IMR-90 (cell line): Measurements from ENCODE around the gene GOLGA1. TPM values are rescaled to one million over a fixed set of nuclear protein-coding genes. Genes with fewer than 3 reads are reported as not detected.

Experiments used
- ATAC-seq: fragments of 200-7000 bp; cut with Tn5 transposase; 2 replicates; pipeline ENCODE4 v1.9.1; 2020; ENCODE audit warnings: low read depth, mild to moderate bottlenecking, moderate library complexity
- BruUV-seq: library from RNA; stranded (reverse); fragments of 400-500 nt; replicated peaks from 2 replicates; lab custom pipeline; 2021; lab: Mats Ljungman, UMichigan
- CTCF ChIA-PET: fragments of 300-600 bp; formaldehyde crosslinking; extraction: SDS; loops from one replicate; lab custom pipeline; 2021; ENCODE audit warnings: antibody characterized with exemption; lab: Yijun Ruan, JAX
- POLR2A ChIA-PET: fragments of 300-600 bp; sonication (Branson Sonifier 250); formaldehyde crosslinking; loops from one replicate; lab custom pipeline; 2022; ENCODE audit warnings: antibody characterized with exemption; ENCODE audit not compliant: unreplicated experiment; lab: Charles Lee
- DNase-seq: peaks from one replicate; pipeline ENCODE4 v3.0.0; 2013
- H2AFZ ChIP-seq: replicated peaks from 2 replicates; pipeline ENCODE3; 2013; ENCODE audit warnings: low read length, mild to moderate bottlenecking; ENCODE audit not compliant: poor library complexity
- H2AK5ac ChIP-seq: 2 replicates; pipeline ENCODE4 v1.6.1; 2013; ENCODE audit warnings: low read depth, low read length, inconsistent platforms
- H2AK9ac ChIP-seq: replicated peaks from 2 replicates; pipeline ENCODE3; 2013; ENCODE audit warnings: mild to moderate bottlenecking, low read depth, low read length, moderate library complexity; ENCODE audit not compliant: poor library complexity
- H2BK120ac ChIP-seq: 2 replicates; pipeline ENCODE4 v1.6.1; 2013; ENCODE audit warnings: low read depth, low read length, inconsistent platforms
- H2BK15ac ChIP-seq: 3 replicates; pipeline ENCODE4 v1.6.1; 2013; ENCODE audit warnings: low read depth, low read length, inconsistent platforms
- H2BK20ac ChIP-seq: 2 replicates; pipeline ENCODE4 v1.6.1; 2013; ENCODE audit warnings: low read depth, mild to moderate bottlenecking, inconsistent platforms, low read length, moderate library complexity
- H2BK5ac ChIP-seq: 2 replicates; pipeline ENCODE4 v1.6.1; 2013; ENCODE audit warnings: mild to moderate bottlenecking, low read depth, low read length, inconsistent platforms; ENCODE audit not compliant: poor library complexity, severe bottlenecking
- H3K14ac ChIP-seq: replicated peaks from 2 replicates; pipeline ENCODE4 v1.6.1; 2013; ENCODE audit warnings: low read depth, low read length, inconsistent platforms
- H3K18ac ChIP-seq: 2 replicates; pipeline ENCODE4 v1.6.1; 2013; ENCODE audit warnings: low read depth, low read length, control low read depth
- H3K23ac ChIP-seq: 2 replicates; pipeline ENCODE4 v1.6.1; 2013; ENCODE audit warnings: low read depth, low read length, inconsistent platforms
- H3K27ac ChIP-seq: 2 replicates; pipeline ENCODE4 v1.5.1; 2013; ENCODE audit warnings: mild to moderate bottlenecking, control low read depth, low read length; ENCODE audit not compliant: insufficient read depth
- H3K27me3 ChIP-seq: 2 replicates; pipeline ENCODE4 v1.6.1; 2013; ENCODE audit warnings: low read length; ENCODE audit not compliant: control insufficient read depth, insufficient read depth
- H3K36me3 ChIP-seq: 2 replicates; pipeline ENCODE4 v1.6.1; 2013; ENCODE audit warnings: low read length, mixed read lengths; ENCODE audit not compliant: control insufficient read depth, insufficient read depth
- H3K4ac ChIP-seq: 2 replicates; pipeline ENCODE4 v1.6.1; 2013; ENCODE audit warnings: low read depth, low read length, inconsistent platforms
- H3K4me1 ChIP-seq: 2 replicates; pipeline ENCODE4 v1.6.1; 2013; ENCODE audit warnings: low read length, mixed read lengths; ENCODE audit not compliant: control insufficient read depth, insufficient read depth
- H3K4me2 ChIP-seq: 2 replicates; pipeline ENCODE4 v1.6.1; 2013; ENCODE audit warnings: low read depth, mild to moderate bottlenecking, control low read depth, low read length, moderate library complexity
- H3K4me3 ChIP-seq: 2 replicates; pipeline ENCODE4 v1.5.1; 2013; ENCODE audit warnings: low read depth, mild to moderate bottlenecking, control low read depth, low read length, moderate library complexity; ENCODE audit not compliant: insufficient read depth
- H3K56ac ChIP-seq: 2 replicates; pipeline ENCODE4 v1.6.1; 2013; ENCODE audit warnings: low read length, inconsistent platforms; ENCODE audit not compliant: insufficient read depth; ENCODE audit errors: extremely low read depth
- H3K79me1 ChIP-seq, 2 experiments: 2 replicates each; pipeline ENCODE4 v1.6.1; 2013; ENCODE audit warnings: low read length in 2 of 2, inconsistent platforms in 1 of 2, low read depth in 1 of 2
- H3K9ac ChIP-seq: 2 replicates; pipeline ENCODE4 v1.6.1; 2013; ENCODE audit warnings: low read depth, low read length, control low read depth
- H3K9me1 ChIP-seq: 2 replicates; pipeline ENCODE4 v1.6.1; 2013; ENCODE audit warnings: low read length, inconsistent platforms; ENCODE audit not compliant: insufficient read depth
- H3K9me3 ChIP-seq: 2 replicates; pipeline ENCODE4 v1.6.1; 2013; ENCODE audit warnings: low read length; ENCODE audit not compliant: control insufficient read depth, insufficient read depth
- H4K20me1 ChIP-seq: 2 replicates; pipeline ENCODE4 v1.6.1; 2013; ENCODE audit warnings: low read length, inconsistent platforms; ENCODE audit not compliant: insufficient read depth
- H4K5ac ChIP-seq: 2 replicates; pipeline ENCODE4 v1.6.1; 2013; ENCODE audit warnings: mild to moderate bottlenecking, low read depth, low read length, control low read depth
- H4K8ac ChIP-seq, 2 experiments: 2 replicates each; pipeline ENCODE4 v1.6.1; 2013; ENCODE audit warnings: low read depth in 2 of 2, low read length in 2 of 2, control low read depth in 1 of 2, inconsistent platforms in 1 of 2
- H4K91ac ChIP-seq: 2 replicates; pipeline ENCODE4 v1.6.1; 2013; ENCODE audit warnings: low read depth, low read length, inconsistent platforms; ENCODE audit not compliant: insufficient read depth
- BHLHE40 ChIP-seq: fragments of 150-350 bp; IDR thresholded peaks from 2 replicates; pipeline ENCODE4 v1.6.1; 2016; ENCODE audit warnings: mild to moderate bottlenecking, low read depth, low read length
- CHD1 ChIP-seq: IDR thresholded peaks from 2 replicates; pipeline ENCODE4 v1.6.1; 2012; ENCODE audit warnings: low read depth, low read length, improper control_type of control experiment
- ELK1 ChIP-seq: fragments of 150-350 bp; IDR thresholded peaks from 2 replicates; pipeline ENCODE4 v1.6.1; 2016; ENCODE audit warnings: low read depth, mild to moderate bottlenecking, low read length, moderate library complexity, borderline replicate concordance
- FOS ChIP-seq: fragments of 150-350 bp; IDR thresholded peaks from 2 replicates; pipeline ENCODE4 v1.6.1; 2016; ENCODE audit warnings: low read depth, low read length
- MAFK ChIP-seq: IDR thresholded peaks from 2 replicates; pipeline ENCODE4 v1.6.1; 2012; ENCODE audit warnings: low read depth, low read length, improper control_type of control experiment
- MXI1 ChIP-seq: IDR thresholded peaks from 2 replicates; pipeline ENCODE4 v1.6.1; 2012; ENCODE audit warnings: low read depth, mild to moderate bottlenecking, low read length, moderate library complexity, borderline replicate concordance
- NFE2L2 ChIP-seq: fragments of 150-350 bp; IDR thresholded peaks from 2 replicates; pipeline ENCODE4 v1.6.1; 2016; ENCODE audit warnings: low read depth, mild to moderate bottlenecking, low read length
- RAD21 ChIP-seq: IDR thresholded peaks from 2 replicates; pipeline ENCODE4 v1.6.1; 2012; ENCODE audit warnings: low read length, improper control_type of control experiment
- RCOR1 ChIP-seq: IDR thresholded peaks from 2 replicates; pipeline ENCODE4 v1.6.1; 2012; ENCODE audit warnings: mild to moderate bottlenecking, low read length, improper control_type of control experiment; ENCODE audit not compliant: insufficient replicate concordance
- SMC3 ChIP-seq: fragments of 150-350 bp; IDR thresholded peaks from 2 replicates; pipeline ENCODE4 v1.6.1; 2016; ENCODE audit warnings: low read depth, mild to moderate bottlenecking, antibody characterized with exemption, low read length, moderate library complexity
- WGBS, 2 experiments: methylation state at CpG; one replicate each; pipeline versions ENCODE4 v1.1.5 to v1.1.7; 2013; ENCODE audit warnings: missing lambda C conversion rate in 2 of 2; ENCODE audit not compliant: insufficient read length in 1 of 2; ENCODE audit errors: extremely low coverage in 2 of 2; 5-methylcytosine and 5-hydroxymethylcytosine counted together
- dilution Hi-C: fragments of 300-500 bp; cut with HindIII; formaldehyde crosslinking; loops from one replicate; pipeline ENCODE4 v1.14.3; 2018; ENCODE audit warnings: low sequenced_read_pairs; ENCODE audit not compliant: unreplicated experiment
- in situ Hi-C: fragments of 300-500 bp; cut with MboI; formaldehyde crosslinking; loops from 3 replicates; pipeline ENCODE4 v1.14.3; 2019; ENCODE audit warnings: low sequenced_read_pairs, inconsistent platforms, mixed read lengths
- intact Hi-C: fragments of 100-400 bp; cut with micrococcal nuclease; formaldehyde crosslinking; loops from 2 replicates; pipeline ENCODE4 v1.10.0; 2022
- polyA plus RNA-seq, 3 experiments: library from polyadenylated mRNA; depleted of rRNA; stranded (reverse); fragments of >200 nt; gene quantifications; 2 replicates each; pipeline ENCODE4 v1.2.3, GENCODE V29; 2012; ENCODE audit warnings: low replicate concordance in 1 of 3
- total RNA-seq: library from RNA; depleted of rRNA; stranded (reverse); fragments of >200 nt; gene quantifications from 2 replicates; pipeline ENCODE4 v1.2.3, GENCODE V29; 2012
- TF ChIP-seq, protein P1 (sequence below): fragments of 150-350 bp; IDR thresholded peaks from 2 replicates; pipeline ENCODE4 v1.6.1; 2017; ENCODE audit warnings: mild to moderate bottlenecking, antibody characterized with exemption, low read length, low read depth
- TF ChIP-seq, protein P2 (sequence below): conservative IDR thresholded peaks from 2 replicates; pipeline ENCODE4 v1.5.1; 2012; ENCODE audit warnings: mild to moderate bottlenecking, low read depth, low read length, improper control_type of control experiment

GOLGA1 gene
- total and polyA plus RNA-seq, 2 of the 4 experiments (the other 2 are of a cell fraction), result 10.6 to 12.7 TPM

- Histone ChIP-seq H2AK9ac (peak overlapping the region; percentile 100), H3K56ac (peak overlapping the region; percentile 42), H3K14ac (peak overlapping the region; percentile 77), H4K20me1 (peaks cover 60% of the 10 kb centered on the region), H4K91ac (no peak overlapping the region), H2BK120ac (no peak overlapping the region), H3K4me2 (peak overlapping the region; percentile 100), H3K9ac (peak overlapping the region; percentile 96), H4K8ac (peak overlapping the region; percentile 53 to 88; a peak in 3 of 4 replicates), H2BK15ac (no peak overlapping the region), H3K9me3 (no peaks in the 10 kb centered on the region), H3K23ac (peak overlapping the region; percentile 91), H3K79me1 (peaks cover 13 to 41% of the 10 kb centered on the region in 2 experiments), H3K4ac (peak overlapping the region; percentile 80), H2BK5ac (no peak overlapping the region), H3K18ac (no peak overlapping the region), H3K9me1 (peaks cover 4% of the 10 kb centered on the region; the same call in 1 of the 2 replicates), H2AK5ac (peak overlapping the region; percentile 95), H3K4me3 (peak overlapping the region; percentile 73), H3K4me1 (peaks cover 9% of the 10 kb centered on the region), H2AFZ (no peak overlapping the region), H3K36me3 (peaks cover 49% of the 10 kb centered on the region), H3K27me3 (no peaks in the 10 kb centered on the region), H2BK20ac (no peak overlapping the region), H4K5ac (no peak overlapping the region), H3K27ac (peak overlapping the region; percentile 72)
- intact Hi-C loops (no loop called here), in situ Hi-C loops (loop anchor here (10.0 kb wide), 1 partner anchor 284 kb away; the partner anchor contains the start of gene SCAI), dilution Hi-C loops (no loop called here)
- ChIA-PET CTCF (interaction anchor here (0.9 to 1.3 kb wide), 2 partner anchors 8 to 84 kb away, joined by 3 to 5 read pairs; partner anchors contain the start of gene OLFML2A), POLR2A (no interaction called here)
- no TSS peak for BruUV-seq
- 0% methylated on average over 3 of the region's 12 CpGs; no CpG with 5 or more reads in 1 of the 2 experiments for WGBS, 2 experiments
- no peak for ATAC-seq
- no peak for DNase-seq
- no peak for TF ChIP-seq RAD21
- TF ChIP-seq, protein P1, sequence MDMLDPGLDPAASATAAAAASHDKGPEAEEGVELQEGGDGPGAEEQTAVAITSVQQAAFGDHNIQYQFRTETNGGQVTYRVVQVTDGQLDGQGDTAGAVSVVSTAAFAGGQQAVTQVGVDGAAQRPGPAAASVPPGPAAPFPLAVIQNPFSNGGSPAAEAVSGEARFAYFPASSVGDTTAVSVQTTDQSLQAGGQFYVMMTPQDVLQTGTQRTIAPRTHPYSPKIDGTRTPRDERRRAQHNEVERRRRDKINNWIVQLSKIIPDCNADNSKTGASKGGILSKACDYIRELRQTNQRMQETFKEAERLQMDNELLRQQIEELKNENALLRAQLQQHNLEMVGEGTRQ, result no peak
- TF ChIP-seq, protein P2, sequence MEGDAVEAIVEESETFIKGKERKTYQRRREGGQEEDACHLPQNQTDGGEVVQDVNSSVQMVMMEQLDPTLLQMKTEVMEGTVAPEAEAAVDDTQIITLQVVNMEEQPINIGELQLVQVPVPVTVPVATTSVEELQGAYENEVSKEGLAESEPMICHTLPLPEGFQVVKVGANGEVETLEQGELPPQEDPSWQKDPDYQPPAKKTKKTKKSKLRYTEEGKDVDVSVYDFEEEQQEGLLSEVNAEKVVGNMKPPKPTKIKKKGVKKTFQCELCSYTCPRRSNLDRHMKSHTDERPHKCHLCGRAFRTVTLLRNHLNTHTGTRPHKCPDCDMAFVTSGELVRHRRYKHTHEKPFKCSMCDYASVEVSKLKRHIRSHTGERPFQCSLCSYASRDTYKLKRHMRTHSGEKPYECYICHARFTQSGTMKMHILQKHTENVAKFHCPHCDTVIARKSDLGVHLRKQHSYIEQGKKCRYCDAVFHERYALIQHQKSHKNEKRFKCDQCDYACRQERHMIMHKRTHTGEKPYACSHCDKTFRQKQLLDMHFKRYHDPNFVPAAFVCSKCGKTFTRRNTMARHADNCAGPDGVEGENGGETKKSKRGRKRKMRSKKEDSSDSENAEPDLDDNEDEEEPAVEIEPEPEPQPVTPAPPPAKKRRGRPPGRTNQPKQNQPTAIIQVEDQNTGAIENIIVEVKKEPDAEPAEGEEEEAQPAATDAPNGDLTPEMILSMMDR, result no peak
- TF ChIP-seq CHD1, result no peak
- no peak for TF ChIP-seq MAFK
- no peak for TF ChIP-seq MXI1
- TF ChIP-seq FOS, result no peak
- no peak for TF ChIP-seq ELK1
- no peak for TF ChIP-seq NFE2L2
- TF ChIP-seq BHLHE40, result no peak
- no peak for TF ChIP-seq RCOR1
- TF ChIP-seq SMC3, result no peak
Measured at GRCh38 chr9:124860582-124861341, 80.1 kb downstream of the GOLGA1 start.
